GM18873 (cell line): ENCODE results near the gene GABRB2.
"Not testable (repeated sequence)": the region's sequence is repeated elsewhere in the genome, so short reads cannot be mapped to it uniquely, and the experiment has no call there.

Experiments
- ATAC-seq: cut with Tn5 transposase; IDR thresholded peaks from one replicate; pipeline ENCODE4 v1.9.1; 2021; ENCODE audit warnings: mild to moderate bottlenecking, moderate library complexity, moderate number of reproducible peaks; ENCODE audit not compliant: unreplicated experiment, low FRiP score

Gene GABRB2

GRCh38 chr5:161546470-161547301 lies at the start of gene GABRB2:
Gene GABRB2, minus strand, starts transcription at chr5:161546725. Its CDS starts 82 bp downstream, at chr5:161546643.
- peak; percentile 65 for ATAC-seq

DNA sequence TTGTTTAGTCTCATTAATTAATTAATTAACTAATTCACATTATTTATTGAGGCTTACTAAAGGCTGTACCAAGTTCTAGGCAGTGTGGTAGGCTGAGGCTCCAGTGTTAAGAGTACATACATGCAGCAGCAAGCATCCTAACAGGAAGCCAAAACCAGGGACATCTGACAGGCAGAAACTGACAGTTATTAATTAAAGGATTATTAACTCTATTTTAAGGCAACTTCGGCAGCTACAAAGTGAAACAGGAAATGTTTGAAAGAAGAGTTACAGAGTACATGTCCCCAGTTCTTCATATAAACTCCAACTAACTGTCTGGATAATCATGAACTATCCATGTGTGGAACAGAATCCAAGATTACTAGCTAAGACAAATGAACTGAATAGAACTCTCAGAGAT lies 39.3 kb upstream of the GABRB2 start:
- ATAC-seq: no peak

- no peak for ATAC-seq
Measured at GRCh38 chr5:161580621-161581020, 34.1 kb upstream of the GABRB2 start.

DNA sequence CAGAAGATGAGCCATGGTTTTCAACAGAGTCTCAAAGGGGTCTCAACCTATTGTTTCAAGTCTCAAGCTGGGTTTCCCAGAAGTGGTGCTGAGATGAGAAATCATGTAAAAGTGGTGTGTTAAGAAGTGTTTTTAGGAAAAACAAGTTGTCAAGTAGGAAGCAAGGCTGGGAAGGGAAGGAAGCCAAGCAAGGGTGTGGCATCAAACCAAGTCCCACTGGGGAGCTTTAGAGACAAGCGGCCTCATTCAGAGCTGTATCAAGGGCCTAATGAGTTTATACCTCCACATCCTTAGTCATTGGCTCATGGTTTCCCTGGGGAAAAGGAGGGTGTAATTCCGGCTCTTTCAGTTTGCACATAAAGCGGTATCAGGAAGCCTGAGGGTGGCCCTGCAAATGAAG lies 26.4 kb upstream of the GABRB2 start:
- no peak for ATAC-seq

GRCh38 chr5:161566081-161566480 lies 19.6 kb upstream of the GABRB2 start:
- ATAC-seq: no peak

DNA sequence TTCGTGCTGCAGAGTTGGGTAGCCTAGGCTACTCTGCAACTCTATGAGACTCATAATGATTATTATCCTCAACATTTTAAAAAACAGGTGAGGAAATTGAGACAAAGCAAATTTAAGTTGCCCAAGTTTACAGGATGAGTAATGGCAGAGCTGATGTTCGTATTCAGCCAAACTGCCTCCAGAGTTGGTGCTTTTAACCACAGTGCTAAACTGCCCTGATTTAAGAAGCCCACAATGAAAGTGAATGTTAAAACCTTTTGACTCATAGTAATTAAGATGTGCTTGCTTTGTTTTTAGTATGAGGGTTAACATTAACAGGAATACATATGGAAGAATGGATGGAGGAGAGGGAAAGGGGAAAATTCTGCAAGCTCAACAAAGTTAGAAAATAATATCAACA lies 15.9 kb upstream of the GABRB2 start:
- ATAC-seq: no peak

GRCh38 chr5:161549106-161549505 lies 2.6 kb upstream of the GABRB2 start:
- no peak for ATAC-seq

- ATAC-seq: no peak
Measured at GRCh38 chr5:161548487-161549094, 2.1 kb upstream of the GABRB2 start.

DNA sequence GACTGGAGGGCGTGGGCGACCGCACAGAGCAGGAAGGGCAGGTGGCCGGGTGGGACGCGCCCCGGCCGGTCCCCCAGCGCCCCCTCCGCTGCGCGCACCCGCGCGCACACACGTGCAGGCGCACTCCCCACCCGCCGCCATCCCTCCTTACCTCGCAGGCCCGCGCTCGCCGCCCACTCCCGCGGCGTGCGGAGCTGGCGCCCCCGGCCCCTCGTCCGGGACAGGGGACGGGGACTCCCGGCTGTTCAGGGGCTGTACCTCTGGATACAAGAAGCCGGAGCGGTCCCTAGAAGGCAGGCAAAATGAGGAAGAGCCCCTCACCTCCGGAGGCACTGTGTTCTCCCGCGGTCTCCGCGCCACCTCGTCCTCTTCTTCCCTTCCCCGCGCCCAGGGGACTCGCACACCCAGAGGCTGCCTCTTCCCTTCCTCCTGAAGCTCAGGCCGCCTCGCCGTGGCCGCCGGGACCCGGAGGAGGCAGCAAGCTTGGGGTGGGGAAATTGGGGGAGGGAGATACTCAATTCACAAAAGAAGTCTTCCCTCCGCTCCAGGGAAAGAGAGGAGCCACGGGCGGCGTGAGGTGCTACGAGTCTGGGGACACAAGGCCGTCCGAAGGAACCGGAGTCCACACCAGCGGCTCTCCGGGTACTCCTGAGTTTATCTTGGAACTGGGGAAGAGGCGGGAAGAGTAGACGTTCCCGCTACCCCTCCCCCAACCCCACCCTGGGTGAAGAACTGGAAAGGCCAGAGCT lies 1.4 kb upstream of the GABRB2 start:
- no peak for ATAC-seq

DNA sequence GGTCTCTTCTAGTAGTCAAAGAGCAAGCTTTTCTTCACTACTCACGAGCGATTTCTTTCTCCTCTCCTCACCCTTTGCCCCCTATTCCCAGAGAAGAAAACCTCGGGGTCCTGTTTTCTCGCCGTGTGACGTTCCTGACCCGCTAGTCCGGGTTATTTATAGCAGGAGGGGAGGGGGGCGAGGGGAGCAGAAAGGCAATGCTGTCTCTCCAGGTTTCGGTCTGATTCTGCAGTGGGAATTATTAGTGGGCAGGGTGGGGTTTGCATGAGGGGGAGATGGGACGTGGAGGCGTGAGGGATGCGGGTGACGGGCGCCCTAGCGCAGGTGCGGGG lies 847 bp upstream of the GABRB2 start:
- no peak for ATAC-seq

GRCh38 chr5:161546095-161546469 lies 443 bp downstream of the GABRB2 start:
- ATAC-seq: no peak

DNA sequence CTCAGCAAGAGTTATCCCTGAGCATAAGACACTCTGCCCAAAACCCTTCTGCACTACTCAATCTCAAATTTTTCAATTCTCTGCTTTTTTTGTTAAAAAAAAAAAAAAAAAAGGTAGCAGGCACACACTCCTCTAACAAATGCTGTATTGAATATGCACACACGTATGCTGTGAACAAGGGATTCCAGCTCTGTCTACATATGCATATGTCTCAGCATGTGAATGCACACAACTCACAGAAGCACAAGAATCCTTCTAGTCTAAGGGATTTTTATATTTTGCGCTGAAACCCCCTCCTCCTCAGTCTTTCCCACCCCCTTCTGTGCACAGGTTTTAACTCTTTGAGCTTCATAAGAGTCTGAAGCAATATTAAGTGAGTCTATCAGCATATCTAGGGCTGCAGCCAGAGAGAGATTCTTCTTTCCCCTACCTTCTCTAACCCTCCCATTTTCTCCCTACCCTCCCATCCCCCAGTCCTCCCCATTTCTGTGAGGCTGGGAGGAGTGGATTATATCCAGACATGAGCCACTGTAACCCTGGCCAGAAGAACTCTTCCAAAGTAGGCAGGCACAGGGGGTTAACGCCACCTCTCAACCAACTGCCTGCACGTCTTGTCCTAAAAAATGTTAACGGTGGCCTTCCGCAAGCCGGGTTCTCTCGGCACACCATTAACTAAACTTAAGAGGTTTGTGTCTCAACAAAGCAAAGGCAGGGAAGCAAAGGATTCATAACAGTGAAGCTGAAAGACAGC lies 1.0 kb downstream of the GABRB2 start:
- ATAC-seq: no peak

DNA sequence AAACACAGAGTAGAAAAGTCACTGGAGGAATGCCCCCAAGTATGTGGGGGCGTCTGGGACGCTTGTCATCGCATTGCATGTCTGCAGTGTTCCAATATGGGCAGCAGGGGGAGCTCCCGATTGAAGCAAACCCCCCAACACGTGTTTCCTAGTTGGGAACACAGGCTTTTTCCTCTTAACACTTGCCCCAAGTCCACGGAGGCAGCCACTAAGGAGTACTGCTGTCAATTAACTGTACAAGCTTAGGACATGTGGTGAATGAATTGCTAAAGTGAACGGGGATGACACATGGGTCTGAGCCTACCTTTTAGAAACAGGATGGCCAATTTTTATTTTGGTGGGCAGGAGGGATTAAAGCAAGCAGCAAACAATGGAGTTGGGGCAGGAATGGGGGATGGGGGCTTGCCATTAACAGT lies 2.2 kb downstream of the GABRB2 start:
- ATAC-seq: peak; percentile 34

GRCh38 chr5:161539016-161539415 lies 7.5 kb downstream of the GABRB2 start:
- ATAC-seq: no peak

DNA sequence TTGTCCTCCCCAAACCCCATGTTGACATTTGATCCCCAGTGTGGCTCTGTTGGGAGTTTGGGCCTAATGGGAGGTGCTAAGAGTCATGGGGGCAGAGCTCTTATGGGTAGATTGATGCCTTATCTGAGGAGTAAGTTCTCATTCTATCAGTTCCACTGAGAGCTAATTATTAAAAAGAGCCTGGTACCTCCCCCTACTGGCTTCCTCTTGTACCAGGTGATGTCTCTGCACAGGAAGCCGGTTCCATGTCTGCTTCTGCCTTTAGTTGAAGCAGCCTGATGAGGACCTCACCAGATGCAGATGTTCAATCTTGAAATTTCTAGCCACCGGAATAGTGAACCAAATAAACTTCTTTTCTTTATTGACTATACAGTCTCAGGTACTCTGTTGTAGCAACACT lies 10.8 kb downstream of the GABRB2 start:
- ATAC-seq: no peak

DNA sequence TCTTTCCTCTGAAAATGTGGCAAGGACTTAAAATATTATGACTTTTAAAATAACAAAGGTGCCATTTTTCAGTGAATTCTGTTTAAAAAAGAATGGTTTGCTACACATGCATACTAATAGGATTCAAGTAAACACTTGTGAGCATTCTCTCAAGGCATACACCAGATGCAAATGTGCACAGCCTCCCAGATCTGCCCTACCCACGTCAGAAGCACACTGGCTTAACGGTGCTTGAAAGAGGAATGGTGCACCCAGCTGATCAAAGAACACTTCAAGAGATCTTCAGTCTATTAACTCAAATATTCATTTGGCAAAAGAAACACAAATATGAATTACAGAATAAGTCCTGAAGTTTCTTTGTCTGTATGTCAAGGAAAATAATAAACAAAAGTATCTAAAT lies 15.8 kb downstream of the GABRB2 start:
- ATAC-seq: no peak

DNA sequence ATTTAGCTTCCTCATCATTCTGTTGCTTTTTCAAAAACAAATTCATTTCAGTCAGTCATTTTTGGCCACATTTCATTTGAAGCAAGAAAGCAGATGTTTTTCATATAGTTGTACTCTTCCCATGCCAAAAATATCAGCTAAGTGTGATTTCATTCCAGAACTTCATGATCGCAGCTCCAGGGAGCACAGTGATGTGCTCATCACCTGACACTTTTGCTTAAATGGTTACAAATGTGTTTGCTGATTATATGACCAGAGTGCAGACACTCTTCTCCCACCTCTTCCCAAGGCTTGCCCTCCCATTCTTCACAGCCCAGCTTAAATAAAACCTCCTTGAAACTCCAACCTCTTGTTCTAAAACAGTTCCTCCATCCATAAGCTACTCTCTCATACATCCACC lies 32.6 kb downstream of the GABRB2 start:
- ATAC-seq: no peak

DNA sequence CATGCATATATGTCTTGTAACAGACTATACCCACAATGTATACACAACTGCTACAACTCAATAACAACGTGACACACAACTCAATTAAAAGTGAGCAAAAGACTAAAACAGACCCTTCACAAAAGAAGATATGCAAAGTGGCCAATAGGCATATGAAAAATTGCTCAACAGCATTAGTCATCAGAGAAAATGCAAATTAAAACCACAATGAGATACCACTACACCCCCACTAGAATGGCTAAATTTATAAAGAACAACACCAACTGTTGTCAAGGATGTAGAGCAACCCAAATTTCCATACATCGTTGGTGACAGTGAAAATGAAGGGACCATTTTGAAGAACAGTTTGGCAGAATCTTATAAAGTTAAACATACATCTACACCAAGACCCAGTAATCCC lies 38.9 kb downstream of the GABRB2 start:
- ATAC-seq: no peak

GRCh38 chr5:161505160-161505559 lies 41.4 kb downstream of the GABRB2 start:
- ATAC-seq: not testable (repeated sequence)

DNA sequence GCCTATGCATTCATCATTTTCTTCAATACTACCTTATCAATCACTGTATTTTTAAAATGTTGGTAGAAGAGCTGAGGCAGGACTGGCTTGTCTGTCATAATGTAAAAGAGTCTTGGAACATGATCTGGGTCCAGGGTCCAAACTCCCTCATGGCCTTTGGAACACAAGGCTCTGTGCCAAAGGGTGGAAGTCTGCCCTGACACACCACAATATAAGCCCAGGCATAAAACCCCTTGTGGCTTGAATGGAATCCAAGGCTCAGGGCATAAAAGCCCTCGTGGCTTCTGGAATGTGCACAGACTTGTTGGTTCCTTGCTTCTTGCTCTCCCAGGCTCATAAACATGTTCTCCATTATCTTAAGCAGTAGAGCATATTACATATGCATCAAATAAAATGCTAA lies 48.0 kb downstream of the GABRB2 start:
- no peak for ATAC-seq

- no peak for ATAC-seq
Measured at GRCh38 chr5:161483721-161484120, 62.8 kb downstream of the GABRB2 start.
